ENCODE data around the gene PRRC2A. TPM values are rescaled to one million over a fixed set of nuclear protein-coding genes. Genes with fewer than 3 reads are reported as not detected.

Gene PRRC2A
- total RNA-seq, 6 donors from 2014 or later: 80.1 to 154 (median 125) TPM

DNA sequence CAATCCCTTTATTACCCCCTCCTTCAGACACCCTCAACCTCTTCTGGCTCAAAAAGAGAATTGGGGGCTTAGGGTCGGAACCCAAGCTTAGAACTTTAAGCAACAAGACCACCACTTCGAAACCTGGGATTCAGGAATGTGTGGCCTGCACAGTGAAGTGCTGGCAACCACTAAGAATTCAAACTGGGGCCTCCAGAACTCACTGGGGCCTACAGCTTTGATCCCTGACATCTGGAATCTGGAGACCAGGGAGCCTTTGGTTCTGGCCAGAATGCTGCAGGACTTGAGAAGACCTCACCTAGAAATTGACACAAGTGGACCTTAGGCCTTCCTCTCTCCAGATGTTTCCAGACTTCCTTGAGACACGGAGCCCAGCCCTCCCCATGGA, 42.9 kb upstream of the PRRC2A start:
- DNase-seq (no peak), ATAC-seq (ENCODE audit: low FRiP score in 2 of 2) (no peak)
- H3K4me1 ChIP-seq: peaks cover 14 to 18% (median 16%) of the 10 kb centered on the region in 4 donors
- WGBS, 2 donors: 82 to 95% methylated on average over 3 of the region's 3 CpGs
- H3K36me3 ChIP-seq: no peaks in the 10 kb centered on the region
- H3K27me3 ChIP-seq: no peaks in the 10 kb centered on the region
- H3K27ac ChIP-seq: no peak overlapping the region
- TF ChIP-seq, protein P1, sequence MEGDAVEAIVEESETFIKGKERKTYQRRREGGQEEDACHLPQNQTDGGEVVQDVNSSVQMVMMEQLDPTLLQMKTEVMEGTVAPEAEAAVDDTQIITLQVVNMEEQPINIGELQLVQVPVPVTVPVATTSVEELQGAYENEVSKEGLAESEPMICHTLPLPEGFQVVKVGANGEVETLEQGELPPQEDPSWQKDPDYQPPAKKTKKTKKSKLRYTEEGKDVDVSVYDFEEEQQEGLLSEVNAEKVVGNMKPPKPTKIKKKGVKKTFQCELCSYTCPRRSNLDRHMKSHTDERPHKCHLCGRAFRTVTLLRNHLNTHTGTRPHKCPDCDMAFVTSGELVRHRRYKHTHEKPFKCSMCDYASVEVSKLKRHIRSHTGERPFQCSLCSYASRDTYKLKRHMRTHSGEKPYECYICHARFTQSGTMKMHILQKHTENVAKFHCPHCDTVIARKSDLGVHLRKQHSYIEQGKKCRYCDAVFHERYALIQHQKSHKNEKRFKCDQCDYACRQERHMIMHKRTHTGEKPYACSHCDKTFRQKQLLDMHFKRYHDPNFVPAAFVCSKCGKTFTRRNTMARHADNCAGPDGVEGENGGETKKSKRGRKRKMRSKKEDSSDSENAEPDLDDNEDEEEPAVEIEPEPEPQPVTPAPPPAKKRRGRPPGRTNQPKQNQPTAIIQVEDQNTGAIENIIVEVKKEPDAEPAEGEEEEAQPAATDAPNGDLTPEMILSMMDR (IDR thresholded peaks at IDR 0.05): no peak
- no peak for TF ChIP-seq EP300 (IDR thresholded peaks at IDR 0.05)
- TF ChIP-seq POLR2A (IDR thresholded peaks at IDR 0.05): no peak
- TF ChIP-seq POLR2AphosphoS5 (IDR thresholded peaks at IDR 0.05): no peak
- H3K9me3 ChIP-seq: no peaks in the 10 kb centered on the region
- peak overlapping the region in 1 of 4 donors; percentile 53 for H3K4me3 ChIP-seq

DNA sequence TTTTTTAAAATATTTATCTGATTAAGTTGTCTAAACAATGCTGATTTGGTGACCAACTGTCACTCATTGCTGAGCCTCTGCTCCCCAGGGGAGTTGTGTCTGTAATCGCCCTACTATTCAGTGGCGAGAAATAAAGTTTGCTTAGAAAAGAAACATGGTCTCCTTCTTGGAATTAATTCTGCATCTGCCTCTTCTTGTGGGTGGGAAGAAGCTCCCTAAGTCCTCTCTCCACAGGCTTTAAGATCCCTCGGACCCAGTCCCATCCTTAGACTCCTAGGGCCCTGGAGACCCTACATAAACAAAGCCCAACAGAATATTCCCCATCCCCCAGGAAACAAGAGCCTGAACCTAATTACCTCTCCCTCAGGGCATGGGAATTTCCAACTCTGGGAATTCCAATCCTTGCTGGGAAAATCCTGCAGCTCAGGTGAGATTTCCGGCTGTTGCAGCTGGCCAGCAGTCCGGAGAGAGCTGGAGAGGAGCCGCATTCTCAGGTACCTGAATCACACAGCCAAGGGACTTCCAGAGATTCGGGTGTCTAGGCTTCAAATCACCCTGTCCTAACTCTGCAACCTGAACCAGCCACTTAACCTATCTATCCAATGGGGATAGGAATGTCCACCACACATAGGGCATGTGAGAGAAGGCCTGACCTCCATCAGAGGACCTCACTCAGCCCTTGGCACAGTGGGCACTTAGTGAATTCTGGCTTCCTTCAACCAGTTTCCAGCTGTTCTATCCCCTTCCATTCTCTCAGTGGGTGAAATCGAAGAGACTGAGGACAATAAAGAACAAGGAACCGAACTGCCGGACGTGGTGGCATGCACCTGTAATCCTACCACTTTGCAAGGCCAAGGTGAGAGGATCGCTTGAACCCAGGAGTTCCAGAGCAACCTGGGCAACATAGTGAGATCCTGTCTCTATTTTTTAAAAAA, 42.1 kb upstream of the PRRC2A start:
- H3K27ac ChIP-seq: no peak overlapping the region
- H3K4me3 ChIP-seq: no peak overlapping the region
- WGBS, 2 donors: 85 to 90% methylated on average over 8 to 12 of the region's 12 CpGs
- ATAC-seq (ENCODE audit: low FRiP score in 2 of 2) (no peak), DNase-seq (no peak)
- no peaks in the 10 kb centered on the region for H3K9me3 ChIP-seq
- no peaks in the 10 kb centered on the region for H3K36me3 ChIP-seq
- no peak for TF ChIP-seq POLR2A (IDR thresholded peaks at IDR 0.05)
- TF ChIP-seq, protein P1 (IDR thresholded peaks at IDR 0.05): no peak
- TF ChIP-seq POLR2AphosphoS5 (IDR thresholded peaks at IDR 0.05): no peak
- TF ChIP-seq EP300 (IDR thresholded peaks at IDR 0.05): no peak
- no peaks in the 10 kb centered on the region for H3K27me3 ChIP-seq
- peaks cover 15 to 20% (median 17%) of the 10 kb centered on the region in 4 donors for H3K4me1 ChIP-seq

DNA sequence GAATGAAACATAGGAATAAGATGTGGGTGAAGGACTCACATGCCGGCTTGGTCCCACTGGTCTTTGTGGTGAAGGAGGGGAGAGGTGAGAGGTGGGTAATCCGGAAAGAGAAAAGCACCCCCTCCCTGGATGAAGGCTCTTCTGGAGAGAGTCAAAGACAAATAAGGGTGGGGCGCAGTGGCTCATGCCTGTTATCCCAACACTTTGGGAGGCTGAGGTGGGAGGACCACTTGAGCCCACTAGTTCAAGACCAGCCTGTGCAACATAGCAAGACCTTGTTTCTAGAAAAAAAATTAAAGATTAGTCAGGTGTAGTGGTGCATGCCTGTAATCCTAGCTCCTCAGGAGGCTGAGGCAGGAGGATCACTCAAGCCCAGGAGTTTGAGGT, 41.4 kb upstream of the PRRC2A start:
- H3K27ac ChIP-seq: no peak overlapping the region
- no peak for TF ChIP-seq POLR2AphosphoS5 (IDR thresholded peaks at IDR 0.05)
- TF ChIP-seq EP300 (IDR thresholded peaks at IDR 0.05): no peak
- no peaks in the 10 kb centered on the region for H3K27me3 ChIP-seq
- no peak for ATAC-seq (ENCODE audit: low FRiP score in 2 of 2)
- no peak for DNase-seq
- no peaks in the 10 kb centered on the region for H3K9me3 ChIP-seq
- H3K36me3 ChIP-seq: no peaks in the 10 kb centered on the region
- H3K4me3 ChIP-seq: no peak overlapping the region
- WGBS, 2 donors: 78 to 82% methylated on average over 3 of the region's 3 CpGs
- peaks cover 15 to 20% (median 17%) of the 10 kb centered on the region in 4 donors for H3K4me1 ChIP-seq

GRCh38 chr6:31579546-31580437, 40.7 kb upstream of the PRRC2A start:
- H3K4me1 ChIP-seq: peaks cover 15 to 20% (median 18%) of the 10 kb centered on the region in 4 donors
- DNase-seq: no peak
- no peaks in the 10 kb centered on the region for H3K9me3 ChIP-seq
- no peaks in the 10 kb centered on the region for H3K27me3 ChIP-seq
- peak overlapping the region in 2 of 4 donors; percentile 91 to 96 for H3K27ac ChIP-seq
- 81 to 85% methylated on average over 7 to 8 of the region's 8 CpGs for WGBS, 2 donors
- no peak for ATAC-seq (ENCODE audit: low FRiP score in 2 of 2)
- TF ChIP-seq, protein P1 (IDR thresholded peaks at IDR 0.05): no peak
- TF ChIP-seq EP300 (IDR thresholded peaks at IDR 0.05): no peak
- no peak for TF ChIP-seq POLR2AphosphoS5 (IDR thresholded peaks at IDR 0.05)
- no peak for TF ChIP-seq POLR2A (IDR thresholded peaks at IDR 0.05)
- H3K4me3 ChIP-seq: peak overlapping the region in 2 of 4 donors; percentile 77 to 87
- H3K36me3 ChIP-seq: no peaks in the 10 kb centered on the region

DNA sequence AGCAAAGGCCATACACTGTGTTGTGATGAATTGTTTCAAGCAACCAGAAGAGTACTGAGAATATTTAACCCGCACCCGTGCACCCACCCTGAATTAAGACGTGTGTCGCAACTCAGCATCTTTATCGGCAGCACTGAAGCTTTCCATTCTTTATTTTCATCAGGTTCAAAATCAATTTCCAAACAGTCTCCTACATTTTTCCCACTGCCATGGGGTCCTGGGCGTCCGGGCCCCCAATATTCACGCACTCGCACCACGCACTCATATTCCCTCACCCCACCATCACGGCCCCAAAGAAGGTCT, 40.1 kb upstream of the PRRC2A start:
- Histone ChIP-seq H3K4me3 (peak overlapping the region in 3 of 4 donors; percentile 71 to 87 (median 77)), H3K27me3 (no peaks in the 10 kb centered on the region), H3K27ac (peak overlapping the region; percentile 77 to 96 (median 90)), H3K4me1 (peaks cover 17 to 26% (median 21%) of the 10 kb centered on the region in 4 donors), H3K36me3 (no peaks in the 10 kb centered on the region), H3K9me3 (no peaks in the 10 kb centered on the region)
- ATAC-seq (ENCODE audit: low FRiP score in 2 of 2): no peak
- TF ChIP-seq POLR2A (IDR thresholded peaks at IDR 0.05): no peak
- DNase-seq: no peak
- 31 to 40% methylated on average over 11 of the region's 11 CpGs for WGBS, 2 donors

Data from upper lobe of left lung (tissue), 6 donors.